HFFc6 (cell line): Measurements from ENCODE around the gene RAD51B. TPM values are rescaled to one million over a fixed set of nuclear protein-coding genes. Genes with fewer than 3 reads are reported as not detected.

ENCODE experiments used
- DNase-seq: peaks from one replicate; pipeline ENCODE4 v3.0.0-alpha.2; 2018
- H3K27ac Mint-ChIP-seq: 2 replicates; pipeline ENCODE4 v1.8.0; 2020; ENCODE audit warnings: mild to moderate bottlenecking, mixed read lengths
- H3K27me3 Mint-ChIP-seq: 2 replicates; pipeline ENCODE4 v1.8.0; 2021; ENCODE audit warnings: mild to moderate bottlenecking, moderate library complexity, mixed read lengths; ENCODE audit not compliant: insufficient read depth
- H3K36me3 Mint-ChIP-seq: 2 replicates; pipeline ENCODE4 v1.8.0; 2021; ENCODE audit warnings: low read depth, mixed read lengths
- H3K4me1 Mint-ChIP-seq: 2 replicates; pipeline ENCODE4 v1.8.0; 2020; ENCODE audit warnings: low read depth, mixed read lengths
- H3K4me3 Mint-ChIP-seq: 2 replicates; pipeline ENCODE4 v1.8.0; 2020; ENCODE audit warnings: mild to moderate bottlenecking, moderate library complexity, mixed read lengths
- H3K9me3 Mint-ChIP-seq: 2 replicates; pipeline ENCODE4 v1.8.0; 2020; ENCODE audit warnings: mild to moderate bottlenecking, mixed read lengths
- CTCF ChIP-seq: fragments of 200-600 bp; sonication (generic); IDR thresholded peaks from 2 replicates; pipeline ENCODE4 v1.5.0; 2021; ENCODE audit warnings: antibody characterized with exemption, mild to moderate bottlenecking
- total RNA-seq, 6 experiments: library from RNA; stranded (reverse); fragmentation: NEBNext Ultra II Directional; extraction: Animal tissue kit (Norgen Biotek cat#: 25700); gene quantifications; 2 replicates in 1 of 6; 3 replicates in 5 of 6; pipeline ENCODE4 v1.2.3, GENCODE V29; 2021

RAD51B gene
- total RNA-seq, 6 experiments from 2014 or later = 7.1 to 12.4 (median 9.6) TPM

- 0 out of 2 replicates have a peak overlapping the region, but pooled peaks have one; percentile 49 for H3K27ac Mint-ChIP-seq
- no peak for TF ChIP-seq CTCF
- DNase-seq = no peak
Observed at GRCh38 chr14:68563251-68564131, 743.9 kb downstream of the RAD51B start.

GRCh38 chr14:68564191-68564825 lies 744.7 kb downstream of the RAD51B start:
- no peak for TF ChIP-seq CTCF
- H3K4me1 Mint-ChIP-seq = peaks cover 30% of the 10 kb centered on the region
- no peak overlapping the region for H3K4me3 Mint-ChIP-seq
- no peaks in the 10 kb centered on the region for H3K9me3 Mint-ChIP-seq
- no peaks in the 10 kb centered on the region; the same call in 1 of the 2 replicates for H3K27me3 Mint-ChIP-seq
- H3K27ac Mint-ChIP-seq = no peak overlapping the region
- H3K36me3 Mint-ChIP-seq = no peaks in the 10 kb centered on the region
- DNase-seq = no peak

More at GRCh38 chr14:68563251-68564131, 743.9 kb downstream of the RAD51B start:
- Mint-ChIP-seq H3K4me1 (peaks cover 30% of the 10 kb centered on the region), H3K9me3 (no peaks in the 10 kb centered on the region), H3K4me3 (no peak overlapping the region), H3K27me3 (no peaks in the 10 kb centered on the region; the same call in 1 of the 2 replicates), H3K36me3 (no peaks in the 10 kb centered on the region)

GRCh38 chr14:68564826-68565759 lies 745.5 kb downstream of the RAD51B start:
- no peak overlapping the region for H3K4me3 Mint-ChIP-seq
- no peak for DNase-seq
- no peaks in the 10 kb centered on the region for H3K9me3 Mint-ChIP-seq
- no peak for TF ChIP-seq CTCF
- H3K27me3 Mint-ChIP-seq = no peaks in the 10 kb centered on the region; the same call in 1 of the 2 replicates
- no peaks in the 10 kb centered on the region for H3K36me3 Mint-ChIP-seq
- H3K27ac Mint-ChIP-seq = no peak overlapping the region
- peaks cover 30% of the 10 kb centered on the region for H3K4me1 Mint-ChIP-seq

- Mint-ChIP-seq H3K36me3 (no peaks in the 10 kb centered on the region), H3K9me3 (no peaks in the 10 kb centered on the region), H3K27ac (no peak overlapping the region), H3K4me3 (no peak overlapping the region), H3K4me1 (peaks cover 30% of the 10 kb centered on the region), H3K27me3 (no peaks in the 10 kb centered on the region; the same call in 1 of the 2 replicates)
- DNase-seq = no peak
- TF ChIP-seq CTCF = no peak
Observed at GRCh38 chr14:68566075-68566474, 746.5 kb downstream of the RAD51B start.
